Measurements from ENCODE around the gene PLXNA4.

PLXNA4 gene

GRCh38 chr7:132124575-132124974, 451.7 kb downstream of the PLXNA4 start:
- DNase-seq: no peak

- no peak for DNase-seq
These were observed 452.5 kb downstream of the PLXNA4 start for GRCh38 chr7:132123773-132124172.

- DNase-seq: no peak
These were observed 453.4 kb downstream of the PLXNA4 start for GRCh38 chr7:132122901-132123300.

- DNase-seq: no peak
These were observed 454.3 kb downstream of the PLXNA4 start for GRCh38 chr7:132121987-132122386.

GRCh38 chr7:132118641-132119040, 457.6 kb downstream of the PLXNA4 start:
- DNase-seq: no peak

GRCh38 chr7:132117636-132118035, 458.6 kb downstream of the PLXNA4 start:
- DNase-seq: no peak

GRCh38 chr7:132117181-132117580, 459.1 kb downstream of the PLXNA4 start:
- DNase-seq: no peak

GRCh38 chr7:132116369-132116768, 459.9 kb downstream of the PLXNA4 start:
- DNase-seq: no peak

- DNase-seq: no peak
These were observed 460.5 kb downstream of the PLXNA4 start for GRCh38 chr7:132115758-132116157.

- DNase-seq: no peak
These were observed 461.2 kb downstream of the PLXNA4 start for GRCh38 chr7:132115028-132115427.

GRCh38 chr7:132114411-132114810, 461.9 kb downstream of the PLXNA4 start:
- no peak for DNase-seq

GRCh38 chr7:132113536-132114371, 462.5 kb downstream of the PLXNA4 start:
- no peak for DNase-seq

- DNase-seq: no peak
These were observed 463.6 kb downstream of the PLXNA4 start for GRCh38 chr7:132112657-132113056.

- no peak for DNase-seq
These were observed 464.2 kb downstream of the PLXNA4 start for GRCh38 chr7:132112106-132112505.

GRCh38 chr7:132110692-132111091, 465.6 kb downstream of the PLXNA4 start:
- no peak for DNase-seq

GRCh38 chr7:132109769-132110168, 466.5 kb downstream of the PLXNA4 start:
- no peak for DNase-seq

GRCh38 chr7:132108563-132108962, 467.7 kb downstream of the PLXNA4 start:
- DNase-seq: no peak

- no peak for DNase-seq
These were observed 469.8 kb downstream of the PLXNA4 start for GRCh38 chr7:132106491-132106890.

GRCh38 chr7:132105096-132105495, 471.2 kb downstream of the PLXNA4 start:
- DNase-seq: no peak

- DNase-seq: no peak
These were observed 472.6 kb downstream of the PLXNA4 start for GRCh38 chr7:132103718-132104117.

- DNase-seq: no peak
These were observed 473.3 kb downstream of the PLXNA4 start for GRCh38 chr7:132102942-132103341.

- DNase-seq: no peak
These were observed 473.9 kb downstream of the PLXNA4 start for GRCh38 chr7:132102391-132102790.

- DNase-seq: no peak
These were observed 475.3 kb downstream of the PLXNA4 start for GRCh38 chr7:132100981-132101380.

- DNase-seq: no peak
These were observed 475.8 kb downstream of the PLXNA4 start for GRCh38 chr7:132100483-132100882.

- DNase-seq: no peak
These were observed 477.1 kb downstream of the PLXNA4 start for GRCh38 chr7:132099163-132099562.

All from NCI-H1417 treated with DMSO at 0.1 percent for 48 hours (cell line).